ENCODE results near the gene OR2L8.

OR2L8 gene

DNA sequence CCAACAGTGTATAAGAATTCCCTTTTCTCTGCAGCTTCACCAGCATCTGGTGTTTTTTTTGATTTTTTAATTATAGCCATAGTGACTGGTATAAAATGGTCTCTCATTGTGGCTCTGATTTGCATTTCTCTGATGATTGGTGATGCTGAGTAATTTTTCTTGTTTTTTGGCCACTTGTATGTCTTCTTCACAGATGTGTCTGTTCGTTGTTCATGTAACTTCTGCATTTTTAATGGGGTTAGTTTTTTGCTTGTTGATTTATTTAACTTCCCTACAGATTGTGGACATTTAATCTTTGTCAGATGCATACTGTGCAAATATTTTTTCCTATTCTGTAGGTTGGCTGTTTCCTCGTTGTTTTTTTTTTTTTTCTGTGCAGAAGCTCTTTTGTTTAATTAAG lies 44.3 kb downstream of the OR2L8 start:
- DNase-seq (ENCODE audit: low read depth) = no peak

DNA sequence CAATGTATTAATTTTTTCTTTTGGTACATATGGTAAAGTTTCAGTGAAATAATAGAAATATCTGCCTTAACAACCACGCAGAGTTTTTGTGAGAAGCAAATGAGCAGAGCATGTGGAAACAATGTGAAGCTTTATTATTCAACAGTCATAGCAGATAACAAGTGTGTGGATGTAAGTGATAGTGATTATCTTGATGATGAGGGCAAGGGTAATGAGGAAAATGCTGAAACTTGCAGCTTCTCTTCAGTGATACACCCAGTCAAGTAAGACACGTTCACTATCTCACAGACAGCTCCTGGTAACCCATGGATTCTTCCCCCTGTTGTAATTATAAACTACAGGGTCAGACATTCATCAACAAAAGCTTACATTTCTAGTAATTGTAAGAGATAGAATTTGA lies 50.2 kb downstream of the OR2L8 start:
- DNase-seq (ENCODE audit: low read depth) = no peak

All from GM04504 (cell line).